ENCODE measurements around the gene USP4.
"Not testable (repeated sequence)": the region's sequence is repeated elsewhere in the genome, so short reads cannot be mapped to it uniquely, and the experiment has no call there.

The USP4 gene

DNA sequence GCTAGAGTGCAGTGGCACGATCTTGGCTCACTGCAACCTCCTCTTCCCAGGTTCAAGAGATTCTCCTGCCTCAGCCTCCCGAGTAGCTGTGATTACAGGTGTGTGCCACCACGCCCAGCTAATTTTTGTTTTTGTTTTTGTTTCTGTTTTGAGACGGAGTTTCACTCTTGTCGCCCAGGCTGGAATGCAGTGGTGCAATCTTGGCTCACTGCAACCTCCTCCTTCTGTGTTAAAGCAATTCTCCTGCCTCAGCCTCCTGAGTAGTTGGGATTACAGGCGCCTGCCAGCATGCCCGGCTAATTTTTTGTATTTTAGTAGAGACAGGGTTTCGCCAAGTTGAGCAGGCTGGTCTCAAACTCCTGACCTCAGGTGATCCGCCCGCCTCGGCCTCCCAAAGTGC is 99.8 kb downstream of the USP4 start:
- not testable (repeated sequence) for DNase-seq

DNA sequence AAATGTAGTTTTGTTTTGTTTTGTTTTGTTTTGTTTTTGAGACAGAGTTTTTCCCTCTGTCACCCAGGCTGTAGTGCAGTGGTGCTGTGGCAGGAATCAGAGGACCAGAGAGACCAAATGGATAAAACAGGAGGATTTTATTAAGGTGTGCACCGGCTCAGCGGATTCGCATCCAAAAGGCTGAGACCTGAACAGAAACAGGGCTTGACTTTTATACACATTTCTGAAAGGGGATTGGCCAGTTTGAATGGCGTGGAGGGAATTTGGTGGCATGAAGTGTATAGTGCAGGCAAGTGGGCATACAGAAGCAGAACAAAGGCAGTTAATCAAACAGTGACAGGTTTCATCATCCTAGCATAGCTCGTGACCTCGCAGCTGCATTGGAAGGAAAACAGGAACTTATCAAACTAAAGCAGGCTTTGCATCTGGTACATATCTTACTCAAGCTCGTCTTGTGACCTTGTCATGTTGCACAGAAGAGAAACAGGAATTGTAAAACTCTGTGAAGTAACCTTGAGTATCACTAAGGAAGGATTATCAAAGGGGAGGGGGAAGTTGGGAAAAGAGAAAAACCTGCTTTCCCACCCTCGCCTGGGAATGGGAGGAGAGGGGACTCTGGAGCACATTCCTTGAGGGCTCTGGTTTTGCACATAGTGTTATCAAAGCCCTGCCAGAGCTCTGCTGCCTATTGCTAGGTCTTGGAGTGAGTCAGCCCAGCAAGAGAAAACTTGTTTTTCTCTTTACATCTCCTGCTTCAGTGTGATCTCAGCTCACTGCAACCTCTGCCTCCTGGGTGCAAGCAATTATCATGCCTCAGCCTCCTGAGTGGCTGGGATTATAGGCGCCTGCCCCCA is 101.4 kb downstream of the USP4 start:
- no peak for DNase-seq

DNA sequence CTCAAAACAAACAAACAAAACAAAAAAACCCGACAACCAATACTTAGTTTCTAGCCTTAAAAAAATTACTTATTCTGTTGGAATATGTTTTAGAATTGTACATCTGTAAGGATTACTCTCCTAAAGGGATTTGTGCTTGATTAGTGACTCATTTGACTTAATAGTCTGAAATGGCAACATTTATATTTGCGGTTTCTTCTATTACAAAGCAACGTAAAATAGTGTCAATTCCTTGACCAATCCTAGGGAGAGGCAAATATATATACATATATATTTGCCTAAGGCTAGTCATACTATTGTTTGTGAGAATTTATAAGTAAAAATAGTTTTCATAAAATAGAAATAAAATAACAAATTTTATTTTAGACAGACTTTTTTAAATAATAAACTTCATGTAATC is 102.5 kb downstream of the USP4 start:
- DNase-seq = no peak

DNA sequence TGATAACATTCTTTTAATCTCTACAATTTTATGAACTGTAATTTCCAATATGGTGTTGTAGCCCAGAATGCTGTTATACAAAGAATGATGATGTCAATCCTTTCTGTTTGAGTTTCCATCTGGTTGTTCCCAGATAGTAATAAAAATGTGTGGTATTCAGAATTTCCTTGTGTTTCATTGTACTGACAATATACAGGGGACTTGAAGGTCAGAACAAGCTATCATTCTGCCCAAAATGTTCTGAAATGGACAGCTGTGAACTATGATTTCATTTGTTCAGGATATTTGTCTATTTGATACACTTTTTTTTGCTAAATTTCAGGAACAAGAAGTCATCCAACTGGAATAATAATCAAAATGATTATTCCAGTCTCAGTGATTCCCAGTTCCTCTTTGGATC is 103.6 kb downstream of the USP4 start:
- DNase-seq = no peak

DNA sequence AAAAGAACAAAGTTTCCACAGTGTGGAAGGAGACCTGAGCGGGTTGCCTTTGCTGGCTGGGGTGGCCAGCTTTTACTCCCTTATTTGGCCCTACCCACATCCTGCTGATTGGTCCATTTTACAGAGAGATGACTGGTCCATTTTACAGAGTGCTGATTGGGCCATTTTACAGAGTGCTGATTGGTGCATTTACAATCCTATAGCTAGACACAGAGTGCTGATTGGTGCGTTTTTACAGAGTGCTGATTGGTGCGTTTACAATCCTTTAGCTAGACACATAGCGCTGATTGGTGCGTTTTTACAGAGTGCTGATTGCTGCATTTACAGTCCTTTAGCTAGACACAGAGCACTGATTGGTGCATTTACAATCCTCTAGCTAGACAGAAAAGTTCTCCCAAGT is 111.0 kb downstream of the USP4 start:
- not testable (repeated sequence) for DNase-seq

Measured in retina (tissue), 1 donor.